GM21381 (cell line): ENCODE results near the gene MEG3.

Experiments
- ATAC-seq: cut with Tn5 transposase; IDR thresholded peaks from one replicate; pipeline ENCODE4 v1.9.1; 2021; ENCODE audit warnings: mild to moderate bottlenecking, moderate library complexity; ENCODE audit not compliant: unreplicated experiment

Gene MEG3

DNA sequence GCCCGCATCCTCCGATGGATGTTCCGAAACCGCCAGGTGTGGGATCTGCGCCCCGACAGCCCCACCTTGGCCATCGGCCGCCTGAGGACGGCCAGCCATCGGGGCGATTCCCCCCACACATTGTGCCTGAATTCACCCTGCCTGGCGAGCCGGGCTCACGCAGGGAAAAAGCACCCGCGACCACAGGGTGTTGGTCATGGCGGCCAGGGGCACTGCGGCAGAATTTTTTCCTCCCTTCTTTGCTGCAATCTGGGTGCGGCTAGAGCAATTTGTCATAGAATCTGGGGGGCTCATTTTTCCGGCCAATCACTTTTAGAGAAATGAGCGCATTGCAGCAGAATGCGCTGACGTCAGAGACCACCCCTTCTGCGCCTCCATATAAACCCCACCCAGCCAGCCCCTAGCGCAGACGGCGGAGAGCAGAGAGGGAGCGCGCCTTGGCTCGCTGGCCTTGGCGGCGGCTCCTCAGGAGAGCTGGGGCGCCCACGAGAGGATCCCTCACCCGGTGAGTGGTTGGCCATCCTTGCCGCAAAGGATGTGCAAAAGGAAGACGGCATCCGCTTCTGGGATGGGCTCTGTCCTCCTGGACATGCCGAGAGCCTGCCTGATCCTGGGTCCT is at the start of gene MEG3:
Gene MEG3 (plus strand): TSS at position 406 of the 619 bp plus-strand sequence.
- ATAC-seq = no peak

- ATAC-seq = no peak
Observed at GRCh38 chr14:100776681-100777365, 49.1 kb upstream of the MEG3 start.

DNA sequence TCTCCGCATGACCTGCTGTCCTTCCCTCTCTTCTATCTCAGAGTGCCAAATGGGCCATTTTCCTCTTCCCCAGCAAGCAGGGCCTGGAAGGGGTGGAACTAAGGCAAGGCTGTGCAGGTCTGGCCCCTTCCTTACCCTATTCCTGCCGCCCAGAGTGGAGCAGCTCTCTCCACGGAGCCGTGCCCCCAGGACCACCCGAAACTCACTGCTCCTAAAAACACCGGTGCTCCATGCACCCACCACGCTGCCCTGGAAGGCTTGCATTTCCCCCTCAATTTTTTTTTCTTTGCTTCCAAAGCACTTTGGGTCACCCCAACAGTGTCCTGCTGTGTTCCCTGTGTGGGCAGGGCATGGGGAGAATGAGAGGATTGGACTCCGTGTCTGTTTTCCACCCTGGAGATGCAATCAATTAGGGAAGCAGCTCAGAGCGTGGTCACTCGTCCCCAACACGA is 48.5 kb upstream of the MEG3 start:
- no peak for ATAC-seq

DNA sequence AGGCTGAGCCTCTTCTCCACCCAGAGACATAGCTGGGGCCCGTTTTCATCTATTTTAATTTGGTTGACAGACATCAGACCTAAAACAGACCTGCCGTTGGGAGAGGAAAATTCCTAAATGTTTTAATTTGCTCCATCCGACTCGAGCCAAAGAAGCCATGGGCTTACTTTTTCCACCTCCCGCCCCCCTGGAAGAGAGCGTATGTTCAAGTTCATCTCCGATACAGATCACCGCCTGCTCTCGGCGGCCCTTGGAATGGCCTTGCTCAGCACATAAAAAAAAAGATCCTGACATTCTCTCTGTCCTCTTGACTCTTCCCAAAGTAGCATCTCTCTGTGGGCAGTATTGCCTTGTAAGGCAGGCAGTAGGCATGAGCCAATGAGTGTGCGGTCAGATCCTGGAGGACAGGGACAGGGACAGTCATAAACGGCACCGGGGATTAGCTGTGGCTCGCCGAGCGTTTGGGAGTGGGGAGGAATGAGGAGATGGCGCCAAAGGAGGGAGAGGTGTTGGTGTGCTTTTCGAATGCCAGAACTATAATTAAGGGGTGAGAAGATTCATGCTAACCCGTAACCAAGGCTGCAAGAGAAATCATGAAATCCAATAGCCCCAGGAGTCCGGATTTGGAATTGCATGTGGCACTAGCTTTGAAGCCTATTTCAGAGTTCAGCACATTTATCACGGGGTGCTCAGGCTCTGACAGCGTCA is 47.9 kb upstream of the MEG3 start:
- ATAC-seq = no peak

- ATAC-seq = no peak
Observed at GRCh38 chr14:100778526-100778882, 47.4 kb upstream of the MEG3 start.

GRCh38 chr14:100778951-100779690 is 46.8 kb upstream of the MEG3 start:
- no peak for ATAC-seq

DNA sequence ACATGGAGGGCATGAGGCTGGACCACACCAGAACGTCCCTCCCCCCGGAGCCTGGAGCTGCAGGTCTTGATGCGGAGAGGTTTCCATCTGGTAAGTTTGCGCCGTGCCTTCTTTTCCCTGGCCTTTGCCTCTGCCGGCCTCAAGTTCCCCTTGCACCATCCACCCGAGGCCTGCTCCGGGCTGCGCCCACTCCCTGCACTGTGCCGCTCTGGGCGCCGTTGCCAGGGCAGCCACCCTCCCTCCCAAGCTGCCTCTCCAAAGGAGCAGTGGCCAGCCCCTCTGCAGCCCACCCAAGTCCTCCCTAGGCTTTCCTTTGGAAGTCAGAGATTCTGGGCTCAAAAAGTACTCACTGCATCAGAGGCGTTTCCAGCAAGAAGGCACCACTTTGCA is 46.2 kb upstream of the MEG3 start:
- no peak for ATAC-seq

DNA sequence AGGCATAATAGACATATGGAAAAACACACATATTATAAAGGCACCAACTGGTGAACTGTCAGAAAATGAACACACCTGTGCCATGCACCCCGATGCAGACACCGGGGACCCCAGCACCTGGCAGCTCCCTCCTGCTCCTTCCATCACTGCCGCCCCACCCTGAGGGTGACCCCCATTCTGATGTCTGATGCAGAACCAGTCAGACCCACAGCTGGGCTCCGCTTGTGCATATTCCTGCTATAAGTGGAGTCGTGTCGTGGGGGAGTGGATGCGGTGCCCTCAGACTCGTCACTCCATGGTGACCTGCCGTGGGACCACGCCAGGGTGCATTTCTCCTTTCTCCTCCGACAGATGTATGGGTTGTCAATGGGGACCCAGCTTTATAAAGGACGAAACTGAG is 45.7 kb upstream of the MEG3 start:
- ATAC-seq = no peak

DNA sequence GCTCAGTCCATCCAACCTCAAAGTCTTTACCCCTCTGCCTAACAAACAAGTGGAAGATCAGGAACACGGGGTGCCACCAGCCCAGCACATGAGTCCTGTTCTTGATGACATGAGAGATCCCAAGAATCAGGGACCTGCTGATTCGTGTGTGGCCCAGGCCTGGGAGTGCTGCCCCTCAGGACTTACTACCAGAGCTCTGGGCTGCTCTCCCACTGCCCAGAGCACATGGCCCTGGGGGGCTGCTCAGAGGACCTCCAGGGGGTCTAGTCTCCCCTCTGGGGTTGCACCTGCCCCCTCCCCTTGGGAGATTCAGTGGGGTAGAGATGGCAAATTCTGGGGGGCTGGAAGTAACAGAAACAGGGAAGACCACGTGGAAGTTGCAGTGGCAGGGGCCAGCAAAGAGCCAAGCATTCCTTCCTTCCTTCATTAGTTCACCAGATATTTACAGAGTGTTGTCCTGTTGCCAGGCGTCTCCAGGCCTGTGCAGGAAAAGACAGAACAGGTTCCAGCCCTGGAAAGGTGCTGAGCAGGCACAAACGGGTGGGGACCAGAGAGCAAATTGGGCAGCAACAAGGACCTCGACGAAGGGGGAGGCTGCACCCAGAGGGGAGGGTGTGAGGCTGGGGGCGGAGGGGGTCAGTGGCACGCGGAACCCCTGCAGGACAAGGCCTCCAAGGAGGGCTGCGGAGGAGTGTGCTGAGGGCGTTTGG is 45.1 kb upstream of the MEG3 start:
- ATAC-seq = no peak

DNA sequence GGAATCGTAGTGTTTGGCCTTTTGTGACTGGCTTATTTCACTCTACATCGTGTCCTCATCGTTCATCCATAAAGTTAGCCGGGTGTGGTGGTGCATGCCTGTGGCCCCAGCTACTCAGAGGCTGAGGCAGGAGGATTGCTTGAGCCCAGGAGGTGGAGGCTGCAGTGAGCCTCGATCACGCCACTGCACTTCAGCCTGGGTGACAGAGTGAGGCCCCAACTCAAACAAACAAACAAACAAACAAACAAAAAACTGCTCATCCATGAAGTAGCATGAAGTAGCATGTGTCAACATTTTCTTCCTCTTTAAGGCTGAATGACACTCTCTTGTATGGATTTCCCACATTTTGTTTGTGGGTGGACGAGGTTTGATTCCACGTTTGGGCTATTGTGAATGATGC is 44.0 kb upstream of the MEG3 start:
- ATAC-seq = no peak

DNA sequence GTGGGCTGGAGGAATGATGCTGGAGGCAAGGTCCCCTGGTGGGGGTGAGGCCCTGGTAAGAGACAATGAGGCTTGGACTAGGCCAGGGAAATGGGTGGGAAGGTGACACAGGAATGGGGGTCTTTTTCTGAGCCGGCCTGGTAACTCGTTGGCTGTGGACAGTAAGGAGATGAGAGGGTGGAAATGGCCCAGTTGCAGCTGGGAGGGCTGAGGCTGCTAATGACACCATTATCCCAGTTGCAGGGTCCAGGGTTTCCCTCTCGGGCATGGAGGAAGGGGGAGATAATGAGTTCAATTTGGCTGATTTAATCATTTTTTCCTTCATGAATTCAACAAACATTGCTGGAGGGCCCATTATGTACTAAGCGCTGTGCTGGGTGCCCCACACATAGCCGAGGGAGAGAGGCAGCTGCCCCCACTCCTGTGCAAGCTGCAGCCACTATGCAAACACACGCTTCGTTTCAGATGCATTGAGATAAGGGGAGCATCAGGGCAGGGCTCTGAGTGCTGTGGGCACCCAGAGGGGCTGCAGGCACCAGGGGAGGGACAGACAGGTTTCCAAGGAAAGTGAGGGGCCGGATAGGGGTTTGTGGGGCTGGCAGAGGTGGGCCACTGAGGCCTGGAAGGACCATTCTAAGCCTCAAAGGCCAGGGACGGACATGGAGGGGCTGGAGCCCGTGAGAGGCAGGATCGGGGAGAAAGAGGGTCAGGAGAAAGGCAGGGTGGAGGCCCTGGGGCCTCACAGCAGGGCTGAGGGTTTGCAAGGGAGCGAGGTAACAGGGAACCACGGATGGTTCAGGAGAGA is 43.2 kb upstream of the MEG3 start:
- no peak for ATAC-seq

DNA sequence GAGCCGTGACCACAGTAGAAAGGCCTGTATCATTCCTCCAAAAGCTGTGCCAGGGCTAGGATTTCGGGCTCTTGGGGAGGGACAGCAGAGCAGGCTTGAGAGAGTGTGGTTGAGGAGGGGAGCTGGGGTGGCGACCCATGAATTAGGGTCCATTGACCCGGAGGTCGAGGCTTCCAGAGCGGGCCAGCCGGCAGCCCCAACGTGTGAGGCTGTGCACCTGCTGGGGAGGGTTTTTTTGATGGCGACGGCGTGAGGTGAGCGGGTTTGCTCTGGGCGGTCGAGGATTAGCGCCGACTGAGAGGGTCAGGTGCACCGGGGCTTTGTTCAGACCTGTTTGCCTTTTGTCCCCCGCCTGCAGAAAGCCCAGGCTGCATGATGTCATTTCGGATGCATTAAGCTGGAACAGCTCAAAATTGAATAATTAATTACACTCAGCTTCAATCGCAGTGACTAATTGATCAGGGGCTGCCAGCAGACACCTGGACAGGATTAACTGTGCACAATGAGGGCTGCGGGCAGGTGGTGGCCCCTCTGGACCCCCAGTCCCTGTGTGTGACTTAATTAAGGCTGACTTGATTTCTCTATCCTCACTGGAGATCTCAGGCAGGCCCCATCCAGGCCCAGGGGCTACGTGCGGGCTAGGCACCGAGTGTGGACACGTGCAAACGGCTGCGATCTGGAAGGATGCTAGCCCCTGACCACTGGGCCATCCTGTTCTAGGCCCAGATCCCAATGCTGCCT is 42.1 kb upstream of the MEG3 start:
- ATAC-seq = no peak

- ATAC-seq = no peak
Observed at GRCh38 chr14:100784523-100785337, 41.2 kb upstream of the MEG3 start.

GRCh38 chr14:100785338-100785615 is 40.6 kb upstream of the MEG3 start:
- no peak for ATAC-seq

GRCh38 chr14:100785626-100786025 is 40.3 kb upstream of the MEG3 start:
- ATAC-seq = no peak

GRCh38 chr14:100786131-100786530 is 39.8 kb upstream of the MEG3 start:
- ATAC-seq = no peak

DNA sequence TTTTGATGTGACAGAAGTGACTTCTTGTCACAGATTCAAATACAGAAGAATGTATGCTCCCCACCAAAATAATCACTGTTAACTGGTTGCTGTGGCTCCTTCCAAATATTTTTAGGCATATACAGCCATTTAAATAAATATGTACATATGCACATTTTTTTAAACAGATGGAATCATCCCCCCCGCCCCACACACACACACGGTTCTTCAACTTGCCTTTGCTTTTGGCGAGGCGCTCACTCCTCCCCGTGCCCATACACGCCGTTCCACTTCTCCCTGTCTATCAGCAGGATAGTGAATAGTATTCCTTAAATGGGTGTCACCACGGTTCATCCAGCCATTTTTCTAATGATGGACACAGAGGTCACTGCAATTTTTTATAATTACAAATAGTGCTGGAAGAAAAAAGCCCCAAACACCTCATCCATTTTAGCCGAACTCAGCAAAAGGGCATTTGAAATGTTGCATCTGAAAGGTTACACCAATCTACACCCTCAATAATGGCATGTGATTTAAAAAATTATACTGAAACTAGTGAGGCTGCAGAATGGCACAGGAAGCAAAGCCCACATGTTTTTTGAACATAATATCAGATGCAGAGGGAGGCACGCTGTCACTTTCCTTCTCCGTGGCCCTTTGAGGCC is 39.2 kb upstream of the MEG3 start:
- no peak for ATAC-seq

DNA sequence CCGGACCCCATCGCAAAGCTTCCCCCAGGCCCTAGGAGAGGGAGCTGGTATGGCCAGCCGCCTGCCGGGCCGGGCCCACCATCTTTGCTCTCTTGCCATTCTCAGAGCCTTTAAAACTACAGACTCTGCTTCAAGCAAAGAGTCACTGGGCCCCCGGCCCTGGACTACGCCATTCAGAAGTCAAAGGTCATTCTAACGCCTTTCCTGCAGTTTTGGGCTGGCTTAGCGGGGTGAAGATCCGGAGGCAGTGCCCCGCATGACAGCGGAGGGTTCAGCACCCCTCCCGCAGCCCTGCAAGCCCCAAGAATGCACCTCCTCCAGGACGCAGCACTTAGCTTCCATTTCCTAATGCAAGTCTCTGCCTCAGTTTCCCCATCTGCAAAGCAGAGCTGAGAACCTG is 38.3 kb upstream of the MEG3 start:
- no peak for ATAC-seq
